GM04503 (cell line): Measurements from ENCODE around the gene SUN2.

Experiments used
- DNase-seq: peaks from one replicate; pipeline ENCODE4 v3.0.0-alpha.2; 2012; ENCODE audit warnings: low read depth

SUN2 gene

DNA sequence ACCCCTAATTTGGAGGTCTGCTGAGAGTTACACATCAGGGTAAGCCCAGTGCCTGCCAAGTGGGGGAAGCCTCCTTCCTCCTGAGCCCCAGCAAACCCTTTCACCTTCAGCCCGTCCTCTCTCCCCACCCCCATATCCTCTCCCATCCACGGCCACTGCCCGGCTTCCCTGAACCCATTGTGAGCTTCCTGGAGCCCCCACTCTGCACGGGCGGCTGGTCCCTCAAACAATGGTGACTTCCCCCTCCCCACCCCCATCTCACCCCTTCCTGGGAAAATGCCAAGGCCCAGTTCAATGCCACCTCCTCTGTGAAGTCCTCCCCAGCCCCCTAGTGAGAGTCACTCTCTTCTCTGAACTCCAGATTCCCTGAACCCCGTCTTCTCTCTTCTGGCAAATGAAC lies 20.3 kb upstream of the SUN2 start:
- no peak for DNase-seq

DNA sequence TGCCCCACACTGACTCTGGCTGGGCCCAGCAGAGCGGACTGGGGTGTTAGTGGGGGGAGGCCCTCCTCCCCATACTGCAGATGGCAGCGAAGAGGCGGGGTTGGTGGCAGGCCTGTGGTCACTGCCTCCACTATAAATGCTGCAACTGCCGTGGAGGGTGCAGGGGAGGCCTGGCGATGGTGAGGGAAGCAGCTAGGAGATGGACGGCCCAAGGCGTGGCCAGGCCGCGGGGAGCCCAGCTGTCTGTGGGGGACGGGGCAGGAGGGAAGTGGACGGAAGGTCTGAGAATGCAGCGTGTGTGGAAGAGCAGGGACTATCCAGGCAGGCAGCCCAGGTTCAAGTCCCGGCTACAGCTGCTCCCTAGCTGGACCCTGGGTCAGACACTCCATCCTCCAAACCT lies 19.9 kb upstream of the SUN2 start:
- no peak for DNase-seq

GRCh38 chr22:38774496-38775166 lies 18.8 kb upstream of the SUN2 start:
- DNase-seq: no peak

DNA sequence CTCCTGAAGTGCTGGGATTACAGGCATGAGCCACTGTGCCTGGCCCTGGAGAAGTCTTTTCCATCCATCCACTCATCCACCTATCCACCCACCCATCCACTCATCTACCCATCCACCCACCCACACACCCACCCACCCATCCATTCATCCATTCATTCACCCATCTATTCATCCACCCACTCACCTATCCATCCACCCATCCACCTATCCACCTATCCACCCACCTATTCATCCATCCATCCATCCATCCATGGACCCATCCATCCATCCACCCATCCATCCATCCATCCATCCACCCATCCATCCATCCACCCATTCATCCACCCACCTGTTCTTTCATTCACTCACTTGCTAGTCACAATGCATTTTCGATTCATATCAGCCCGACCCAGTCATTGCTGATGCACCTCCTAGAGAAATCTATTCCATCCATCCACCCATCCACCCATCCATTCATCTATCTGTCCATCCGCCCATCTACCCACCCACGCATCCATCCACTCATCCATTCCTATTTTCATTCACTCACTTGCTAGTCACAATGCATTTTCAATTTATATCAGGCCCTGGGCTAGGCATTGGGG lies 17.7 kb upstream of the SUN2 start:
- no peak for DNase-seq

DNA sequence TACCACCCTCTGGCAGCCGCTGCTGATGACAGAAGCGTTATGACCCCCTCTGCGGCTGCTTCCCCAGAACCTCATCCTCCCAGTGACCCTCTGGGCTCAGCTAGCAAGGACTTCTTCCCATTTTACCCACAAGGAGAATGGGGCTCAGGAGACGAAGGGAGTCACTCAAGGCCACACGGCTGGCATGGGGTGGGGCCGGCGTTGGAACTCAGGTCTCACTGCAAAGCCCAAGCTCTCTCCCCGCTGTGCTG lies 16.8 kb upstream of the SUN2 start:
- DNase-seq: no peak

DNA sequence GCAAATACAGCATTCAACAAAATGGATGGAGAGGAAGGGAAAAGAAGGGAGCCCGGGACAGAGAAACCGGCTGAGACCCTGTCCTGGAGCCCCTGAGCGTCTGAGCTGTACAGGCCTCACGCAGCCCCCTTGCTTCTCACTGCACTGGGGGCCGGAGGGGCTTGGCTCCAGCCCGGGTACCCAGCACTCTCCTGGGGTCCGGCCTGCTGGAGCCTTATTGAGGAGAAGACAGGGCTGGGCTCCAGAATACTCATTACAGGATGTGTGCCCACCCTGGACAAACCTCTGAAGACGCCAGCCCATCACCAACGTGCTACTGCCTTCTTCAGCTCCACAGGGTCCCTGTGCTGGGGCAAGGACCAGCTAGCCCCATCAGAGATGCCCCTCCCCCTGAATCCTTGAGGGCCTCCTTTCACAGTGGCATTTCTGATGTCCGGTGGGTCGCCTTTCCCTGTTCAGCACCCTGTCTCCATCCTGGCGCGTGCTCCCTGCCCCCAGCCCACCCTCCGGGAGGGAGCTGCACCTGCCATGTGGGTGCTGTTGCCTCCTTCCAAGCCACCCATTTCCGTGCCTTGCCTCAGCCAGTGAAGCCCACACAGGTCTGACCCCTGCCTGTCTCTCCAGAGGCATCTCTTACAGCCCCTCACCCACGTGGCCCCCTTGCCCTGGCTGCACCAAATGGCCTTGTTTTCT lies 14.6 kb upstream of the SUN2 start:
- no peak for DNase-seq

DNA sequence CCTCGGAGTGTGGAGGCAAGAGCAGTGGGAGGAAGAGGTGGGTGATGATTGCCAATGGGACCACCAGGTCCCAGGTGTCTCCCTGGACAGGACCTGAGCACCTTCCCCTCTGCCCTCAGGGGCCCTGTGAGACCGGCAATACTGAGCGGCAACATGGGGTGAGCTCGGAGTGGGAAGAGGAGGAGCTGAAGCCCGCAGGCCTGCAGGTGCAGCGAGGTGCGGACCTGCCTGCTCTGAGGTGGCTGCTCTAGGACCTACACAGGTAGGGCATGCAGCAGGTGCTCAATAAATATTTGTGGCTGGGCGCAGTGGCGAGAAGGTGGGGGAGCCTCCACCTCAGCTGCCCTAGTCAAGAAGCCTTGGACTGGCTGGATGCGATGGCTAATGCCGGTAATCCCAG lies 12.2 kb upstream of the SUN2 start:
- no peak for DNase-seq

DNA sequence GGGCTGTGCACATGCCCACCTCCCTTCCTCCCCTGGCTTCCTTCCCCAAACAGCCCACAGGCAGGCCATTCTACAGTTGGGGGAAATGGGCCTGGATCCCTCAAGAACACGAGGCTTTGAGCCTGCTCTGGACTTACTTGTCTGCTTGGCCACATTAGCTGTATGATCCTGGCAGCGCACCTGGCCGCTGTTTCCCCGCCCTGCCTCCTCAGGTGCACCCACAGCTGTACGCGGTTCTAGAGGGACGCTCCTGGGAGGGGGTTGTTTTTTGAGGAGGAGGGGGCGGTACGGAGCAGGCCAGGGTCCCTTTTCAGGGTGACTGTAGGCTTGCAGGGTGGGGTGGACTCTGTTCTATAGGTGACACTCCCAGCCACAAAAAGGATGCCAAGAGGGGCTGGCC lies 11.5 kb upstream of the SUN2 start:
- DNase-seq: no peak

DNA sequence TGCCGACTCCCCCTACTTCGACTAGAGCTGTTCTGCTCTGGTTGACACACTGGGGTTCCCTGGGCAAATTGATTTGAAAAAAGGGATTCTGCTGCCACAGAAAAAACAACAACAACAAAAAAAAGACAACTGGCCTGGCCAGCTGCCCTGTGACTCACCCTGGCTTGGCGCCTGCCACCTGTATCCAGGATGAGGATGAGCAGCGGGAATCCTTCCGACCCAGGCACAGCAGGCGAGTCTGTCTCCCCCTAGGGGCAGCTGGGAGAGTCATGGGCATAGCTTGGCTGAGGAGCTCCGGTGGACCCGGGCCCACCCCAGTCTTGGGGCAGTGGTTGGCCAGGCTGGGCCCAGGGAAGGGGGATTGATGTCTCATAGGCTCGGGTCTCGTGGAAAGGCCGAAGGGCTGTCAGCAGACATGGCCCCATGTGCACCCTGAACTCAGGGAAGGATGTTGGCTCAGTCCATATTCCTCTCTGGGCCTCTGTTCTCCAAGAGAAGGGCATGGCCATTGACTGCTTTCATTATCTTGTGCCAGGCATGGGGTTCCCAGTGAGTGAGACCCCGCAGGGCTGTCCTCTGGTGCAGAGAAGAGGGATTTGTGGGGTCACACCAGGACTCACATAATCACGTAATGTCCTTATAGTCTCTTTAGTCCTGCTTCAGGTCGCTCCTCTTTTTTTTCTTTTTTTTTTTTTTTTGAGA lies 10.4 kb upstream of the SUN2 start:
- no peak for DNase-seq

GRCh38 chr22:38762551-38762983 lies 6.8 kb upstream of the SUN2 start:
- DNase-seq: no peak

- DNase-seq: no peak
These were observed 5.7 kb upstream of the SUN2 start for GRCh38 chr22:38761202-38762162.

GRCh38 chr22:38760477-38761201 lies 4.8 kb upstream of the SUN2 start:
- no peak for DNase-seq

GRCh38 chr22:38759005-38759404 lies 3.2 kb upstream of the SUN2 start:
- no peak for DNase-seq

- DNase-seq: no peak
These were observed 2.6 kb upstream of the SUN2 start for GRCh38 chr22:38758276-38758945.

- DNase-seq: no peak
These were observed 1.6 kb upstream of the SUN2 start for GRCh38 chr22:38757464-38757757.

GRCh38 chr22:38756711-38757463 lies 1.1 kb upstream of the SUN2 start:
- DNase-seq: no peak

DNA sequence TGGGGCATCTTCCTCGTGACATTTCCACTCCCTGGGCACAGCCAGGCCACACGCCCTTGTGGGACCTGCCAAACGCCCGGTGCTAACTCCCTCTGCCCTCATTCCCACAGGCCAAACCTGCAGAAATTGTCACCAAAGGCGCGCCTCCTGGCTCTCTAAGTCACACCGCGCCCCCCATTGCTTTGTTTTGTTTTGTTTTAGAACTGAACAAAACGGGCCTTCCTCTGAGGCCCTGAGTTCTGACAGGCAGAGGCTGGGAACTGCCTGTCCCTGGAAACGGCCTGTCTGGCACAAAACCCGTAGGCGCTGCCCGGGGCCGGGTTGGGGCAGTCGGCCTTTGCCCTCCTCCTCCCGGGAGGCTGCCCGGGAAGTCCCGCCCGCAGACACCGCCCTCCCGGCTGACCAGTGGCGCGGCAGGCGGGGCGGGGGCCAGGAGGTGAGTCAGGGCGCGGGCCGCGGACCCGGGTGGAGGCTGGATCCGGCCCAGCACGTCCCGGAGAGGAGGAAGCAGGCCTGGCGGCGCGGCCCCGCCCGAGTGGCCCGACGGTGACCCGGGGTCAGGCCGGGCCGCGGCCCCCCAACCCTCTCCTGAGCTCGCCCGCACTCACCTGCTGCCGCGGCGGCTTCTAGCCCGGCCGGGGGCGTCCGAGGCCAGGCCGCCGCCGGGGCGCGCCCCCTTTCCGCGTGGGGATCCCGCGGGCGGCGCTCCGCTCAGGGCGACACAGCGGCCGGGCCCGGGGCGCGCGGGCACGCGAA lies 465 bp downstream of the SUN2 start:
- DNase-seq: peak; percentile 45

- no peak for DNase-seq
These were observed 1.0 kb downstream of the SUN2 start for GRCh38 chr22:38754751-38755154.

GRCh38 chr22:38753948-38754750 lies 1.6 kb downstream of the SUN2 start:
- DNase-seq: no peak
